HT-29 (cell line): ENCODE results near the gene DCDC2. TPM values are rescaled to one million over a fixed set of nuclear protein-coding genes. Genes with fewer than 3 reads are reported as not detected.
"Not testable (repeated sequence)": the region's sequence is repeated elsewhere in the genome, so short reads cannot be mapped to it uniquely, and the experiment has no call there.

Experiments
- DNase-seq: peaks from one replicate; pipeline ENCODE4 v3.0.0-alpha.2; 2015; ENCODE audit warnings: low spot score
- total RNA-seq: library from RNA; depleted of rRNA; stranded (reverse); fragments of >200 nt; shearing (Covaris generic); gene quantifications from 2 replicates; pipeline ENCODE4 v1.2.3, GENCODE V29; 2014

DCDC2 gene
- total RNA-seq, 1 experiment from 2014 or later, result 0.08 TPM

- DNase-seq, result no peak
Measured at GRCh38 chr6:24272148-24272547, 85.7 kb downstream of the DCDC2 start.

GRCh38 chr6:24270011-24270410 is 87.8 kb downstream of the DCDC2 start:
- DNase-seq, result no peak

GRCh38 chr6:24258214-24258613 is 99.6 kb downstream of the DCDC2 start:
- DNase-seq, result not testable (repeated sequence)

GRCh38 chr6:24257282-24257681 is 100.6 kb downstream of the DCDC2 start:
- DNase-seq, result peak; percentile 8

GRCh38 chr6:24255676-24256075 is 102.2 kb downstream of the DCDC2 start:
- DNase-seq, result no peak

GRCh38 chr6:24253360-24253759 is 104.5 kb downstream of the DCDC2 start:
- DNase-seq, result no peak

- DNase-seq, result no peak
Measured at GRCh38 chr6:24252280-24252679, 105.6 kb downstream of the DCDC2 start.

- no peak for DNase-seq
Measured at GRCh38 chr6:24251339-24251738, 106.5 kb downstream of the DCDC2 start.

- DNase-seq, result no peak
Measured at GRCh38 chr6:24249926-24250325, 107.9 kb downstream of the DCDC2 start.

- DNase-seq, result no peak
Measured at GRCh38 chr6:24245275-24245674, 112.6 kb downstream of the DCDC2 start.

- DNase-seq, result no peak
Measured at GRCh38 chr6:24242924-24243323, 114.9 kb downstream of the DCDC2 start.

GRCh38 chr6:24241779-24242178 is 116.1 kb downstream of the DCDC2 start:
- DNase-seq, result not testable (repeated sequence)

- no peak for DNase-seq
Measured at GRCh38 chr6:24240943-24241342, 116.9 kb downstream of the DCDC2 start.

- no peak for DNase-seq
Measured at GRCh38 chr6:24240380-24240928, 117.4 kb downstream of the DCDC2 start.

- DNase-seq, result no peak
Measured at GRCh38 chr6:24238700-24239099, 119.2 kb downstream of the DCDC2 start.

- not testable (repeated sequence) for DNase-seq
Measured at GRCh38 chr6:24236779-24237178, 121.1 kb downstream of the DCDC2 start.

- no peak for DNase-seq
Measured at GRCh38 chr6:24233813-24234442, 123.9 kb downstream of the DCDC2 start.

GRCh38 chr6:24231438-24231977 is 126.4 kb downstream of the DCDC2 start:
- DNase-seq, result no peak

GRCh38 chr6:24229696-24230405 is 128.0 kb downstream of the DCDC2 start:
- DNase-seq, result no peak

- DNase-seq, result no peak
Measured at GRCh38 chr6:24228681-24229255, 129.1 kb downstream of the DCDC2 start.

GRCh38 chr6:24228123-24228522 is 129.7 kb downstream of the DCDC2 start:
- no peak for DNase-seq

- no peak for DNase-seq
Measured at GRCh38 chr6:24227556-24227955, 130.3 kb downstream of the DCDC2 start.
